Stimulated activated CD4-positive, alpha-beta T cell treated with anti-CD3 and anti-CD28 coated beads, Interleukin-1b, Interleukin-23, amount 100 ng/mL, for 1 hour (primary cell): ENCODE data around the gene RAB31.

Experiments used
- DNase-seq, 2 donors: peaks; one replicate each; pipeline ENCODE4 v3.0.0-alpha.2; 2020; ENCODE audit warnings: low read depth in 2 of 2

Gene RAB31

GRCh38 chr18:9788860-9789259 lies 80.8 kb downstream of the RAB31 start:
- no peak for DNase-seq

GRCh38 chr18:9790261-9790660 lies 82.2 kb downstream of the RAB31 start:
- no peak for DNase-seq

GRCh38 chr18:9791991-9792390 lies 83.9 kb downstream of the RAB31 start:
- no peak for DNase-seq

GRCh38 chr18:9792565-9793245 lies 84.6 kb downstream of the RAB31 start:
- DNase-seq = no peak

GRCh38 chr18:9796011-9796410 lies 87.9 kb downstream of the RAB31 start:
- DNase-seq = no peak

- no peak for DNase-seq
These were observed 88.9 kb downstream of the RAB31 start for GRCh38 chr18:9796935-9797549.

- DNase-seq = no peak
These were observed 94.3 kb downstream of the RAB31 start for GRCh38 chr18:9802175-9803062.

- no peak for DNase-seq
These were observed 95.1 kb downstream of the RAB31 start for GRCh38 chr18:9803063-9803697.

GRCh38 chr18:9803698-9804516 lies 95.8 kb downstream of the RAB31 start:
- DNase-seq = no peak

- no peak for DNase-seq
These were observed 96.5 kb downstream of the RAB31 start for GRCh38 chr18:9804517-9805104.

- DNase-seq = no peak
These were observed 98.8 kb downstream of the RAB31 start for GRCh38 chr18:9806905-9807304.

GRCh38 chr18:9808295-9809241 lies 100.5 kb downstream of the RAB31 start:
- DNase-seq = no peak

GRCh38 chr18:9809697-9810096 lies 101.6 kb downstream of the RAB31 start:
- no peak for DNase-seq

GRCh38 chr18:9810299-9810698 lies 102.2 kb downstream of the RAB31 start:
- DNase-seq = no peak

GRCh38 chr18:9810994-9811705 lies 103.0 kb downstream of the RAB31 start:
- no peak for DNase-seq

GRCh38 chr18:9811978-9812377 lies 103.9 kb downstream of the RAB31 start:
- no peak for DNase-seq

- DNase-seq = no peak
These were observed 106.3 kb downstream of the RAB31 start for GRCh38 chr18:9814431-9814830.

- DNase-seq = no peak
These were observed 109.2 kb downstream of the RAB31 start for GRCh38 chr18:9817286-9817685.
